Amniotic epithelial cell (primary cell): ENCODE measurements around the gene CD28.

Experiments
- DNase-seq: peaks from one replicate; pipeline ENCODE4 v3.0.0-alpha.2; 2010; ENCODE audit warnings: low read depth

The CD28 gene

GRCh38 chr2:203718087-203718486, 11.6 kb downstream of the CD28 start:
- DNase-seq, result no peak

- no peak for DNase-seq
Observed at GRCh38 chr2:203719456-203720410, 13.3 kb downstream of the CD28 start.

- DNase-seq, result no peak
Observed at GRCh38 chr2:203720915-203721672, 14.7 kb downstream of the CD28 start.

- no peak for DNase-seq
Observed at GRCh38 chr2:203721781-203722300, 15.4 kb downstream of the CD28 start.

- DNase-seq, result no peak
Observed at GRCh38 chr2:203722411-203722810, 16.0 kb downstream of the CD28 start.

- no peak for DNase-seq
Observed at GRCh38 chr2:203728321-203728720, 21.9 kb downstream of the CD28 start.

GRCh38 chr2:203730076-203730729, 23.8 kb downstream of the CD28 start:
- DNase-seq, result peak; percentile 36

GRCh38 chr2:203730883-203731282, 24.4 kb downstream of the CD28 start:
- DNase-seq, result no peak

GRCh38 chr2:203732092-203732952, 25.9 kb downstream of the CD28 start:
- no peak for DNase-seq

GRCh38 chr2:203732953-203733510, 26.6 kb downstream of the CD28 start:
- DNase-seq, result no peak

- no peak for DNase-seq
Observed at GRCh38 chr2:203733684-203734083, 27.2 kb downstream of the CD28 start.

- no peak for DNase-seq
Observed at GRCh38 chr2:203734276-203734983, 28.0 kb downstream of the CD28 start.

GRCh38 chr2:203737360-203737759, 30.9 kb downstream of the CD28 start:
- no peak for DNase-seq

- DNase-seq, result no peak
Observed at GRCh38 chr2:203739351-203739750, 32.9 kb downstream of the CD28 start.

GRCh38 chr2:203740871-203741281, 34.4 kb downstream of the CD28 start:
- peak; percentile 85 for DNase-seq

GRCh38 chr2:203741566-203741965, 35.1 kb downstream of the CD28 start:
- DNase-seq, result no peak

GRCh38 chr2:203743441-203743981, 37.1 kb downstream of the CD28 start:
- DNase-seq, result peak; percentile 87

- DNase-seq, result no peak
Observed at GRCh38 chr2:203744091-203744490, 37.7 kb downstream of the CD28 start.

- DNase-seq, result no peak
Observed at GRCh38 chr2:203745267-203745666, 38.8 kb downstream of the CD28 start.
